G401.6 (cell line): ENCODE measurements around the gene MRPL43.
"Not testable (repeated sequence)": the region's sequence is repeated elsewhere in the genome, so short reads cannot be mapped to it uniquely, and the experiment has no call there.

Experiments
- FAIRE-seq: peaks from 2 replicates; lab custom pipeline; 2012; peaks lifted over from hg19 to GRCh38; lab: Jason Lieb, UNC

MRPL43 gene

DNA sequence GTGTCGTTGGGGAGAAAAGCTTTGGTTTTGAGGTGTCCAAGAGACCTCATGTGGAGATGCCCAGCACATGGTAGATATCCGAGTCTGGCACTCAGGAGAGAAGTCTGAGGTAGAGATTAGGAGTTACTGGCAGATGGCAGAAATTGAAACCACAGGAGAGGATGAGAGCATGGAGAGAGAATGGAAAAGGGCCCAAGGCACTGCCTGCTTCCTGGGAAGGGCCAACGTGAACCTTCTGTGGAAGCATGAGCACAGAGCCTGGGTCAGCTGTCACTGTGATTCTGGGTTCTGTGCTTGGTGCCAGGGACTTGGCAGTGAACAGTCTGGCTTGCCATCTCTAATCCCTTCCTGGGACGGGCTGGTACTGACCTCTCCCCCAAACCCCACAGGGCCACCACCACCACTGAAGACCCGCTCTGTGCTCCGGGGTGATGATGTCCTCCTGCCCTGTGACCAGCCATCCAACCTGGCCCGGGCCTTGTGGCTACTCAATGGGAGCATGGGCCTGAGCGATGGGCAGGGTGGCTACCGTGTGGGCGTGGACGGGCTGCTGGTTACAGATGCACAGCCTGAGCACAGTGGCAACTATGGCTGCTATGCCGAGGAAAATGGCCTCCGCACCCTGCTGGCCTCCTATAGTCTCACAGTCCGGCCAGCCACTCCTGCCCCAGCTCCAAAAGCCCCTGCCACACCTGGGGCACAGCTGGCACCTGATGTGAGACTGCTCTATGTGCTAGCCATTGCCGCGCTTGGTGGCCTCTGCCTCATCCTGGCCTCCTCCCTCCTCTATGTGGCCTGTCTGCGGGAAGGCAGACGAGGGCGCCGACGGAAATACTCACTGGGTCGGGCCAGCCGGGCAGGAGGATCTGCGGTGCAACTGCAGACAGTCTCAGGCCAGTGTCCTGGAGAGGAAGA is 4.1 kb downstream of the MRPL43 start:
- FAIRE-seq = no peak

DNA sequence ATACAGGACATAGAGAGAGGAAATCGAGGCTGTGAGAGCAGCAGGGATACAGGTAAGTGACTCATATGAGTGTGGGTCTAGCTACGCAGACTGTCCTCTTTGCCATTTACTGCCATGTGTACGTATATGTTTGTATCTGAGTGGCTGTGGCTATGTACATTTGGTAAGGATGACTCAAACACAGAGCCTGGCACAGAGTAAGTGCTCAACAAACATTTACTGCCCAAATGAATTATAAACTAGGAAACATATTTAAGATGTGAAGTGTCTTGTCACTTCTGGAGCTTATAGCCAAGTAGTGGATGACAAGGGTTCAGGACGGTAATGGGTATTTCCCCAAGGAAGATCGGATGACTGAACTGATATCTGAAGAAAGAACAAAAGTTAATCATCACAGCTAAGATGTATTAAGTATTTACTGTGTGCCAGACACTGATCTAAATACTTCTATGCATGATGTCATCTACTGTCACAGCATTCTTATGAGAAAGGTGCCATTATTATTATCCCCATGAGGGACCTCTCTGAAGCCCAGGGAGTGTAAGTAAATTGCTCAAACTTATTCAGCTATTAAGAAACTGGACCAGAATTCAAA is 6.0 kb downstream of the MRPL43 start:
- no peak for FAIRE-seq

DNA sequence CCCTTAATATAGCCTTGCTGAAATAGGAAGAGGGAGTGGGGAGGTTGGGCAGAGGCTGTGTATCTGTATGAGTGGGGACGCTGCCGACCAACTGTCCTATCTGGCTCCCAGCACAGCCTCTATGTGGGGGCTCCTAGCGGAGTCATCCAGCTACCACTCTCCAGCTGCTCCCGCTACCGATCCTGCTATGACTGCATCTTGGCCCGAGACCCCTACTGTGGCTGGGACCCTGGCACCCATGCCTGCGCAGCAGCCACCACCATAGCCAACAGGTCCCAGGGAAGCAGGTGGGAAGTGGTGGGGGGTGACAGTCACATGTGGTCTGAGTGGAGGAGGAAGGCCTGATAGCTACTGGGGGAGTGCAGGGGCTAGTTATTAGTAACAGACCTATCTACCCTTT is 6.6 kb downstream of the MRPL43 start:
- no peak for FAIRE-seq

DNA sequence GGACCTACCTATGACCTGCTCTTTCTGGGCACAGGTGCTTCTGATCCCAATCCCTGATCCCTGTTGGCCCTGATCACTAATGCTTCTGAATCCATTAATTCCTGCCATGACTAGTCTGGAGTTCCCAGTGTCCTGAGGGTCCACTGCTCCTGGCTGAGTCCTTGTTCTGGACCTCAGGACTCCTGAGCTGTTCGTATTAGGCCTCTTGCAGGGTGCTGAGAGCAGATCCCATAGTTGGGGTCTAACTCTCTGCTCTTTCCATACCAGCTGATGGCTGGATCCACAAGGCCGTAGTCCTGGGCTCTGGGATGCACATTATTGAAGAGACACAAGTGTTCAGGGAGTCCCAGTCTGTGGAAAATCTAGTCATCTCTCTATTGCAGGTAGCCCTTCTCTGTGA is 7.0 kb downstream of the MRPL43 start:
- no peak for FAIRE-seq

DNA sequence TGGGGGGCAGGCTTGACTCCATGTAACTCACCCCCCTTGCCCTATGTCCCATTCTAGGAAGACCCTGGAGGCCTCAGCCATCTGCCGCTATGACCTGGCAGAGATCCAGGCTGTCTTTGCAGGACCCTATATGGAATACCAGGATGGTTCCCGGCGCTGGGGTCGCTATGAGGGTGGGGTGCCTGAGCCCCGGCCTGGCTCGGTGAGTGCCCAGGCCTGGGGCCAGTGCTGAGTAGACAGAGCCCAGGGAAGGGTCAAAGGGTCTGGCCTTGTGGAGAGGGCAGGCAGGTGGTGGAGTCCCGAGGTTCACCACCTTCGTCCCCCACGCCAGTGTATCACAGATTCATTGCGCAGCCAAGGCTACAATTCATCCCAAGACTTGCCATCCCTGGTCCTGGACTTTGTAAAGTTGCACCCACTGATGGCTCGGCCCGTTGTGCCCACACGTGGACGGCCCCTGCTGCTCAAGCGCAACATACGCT is 7.5 kb downstream of the MRPL43 start:
- FAIRE-seq = no peak

DNA sequence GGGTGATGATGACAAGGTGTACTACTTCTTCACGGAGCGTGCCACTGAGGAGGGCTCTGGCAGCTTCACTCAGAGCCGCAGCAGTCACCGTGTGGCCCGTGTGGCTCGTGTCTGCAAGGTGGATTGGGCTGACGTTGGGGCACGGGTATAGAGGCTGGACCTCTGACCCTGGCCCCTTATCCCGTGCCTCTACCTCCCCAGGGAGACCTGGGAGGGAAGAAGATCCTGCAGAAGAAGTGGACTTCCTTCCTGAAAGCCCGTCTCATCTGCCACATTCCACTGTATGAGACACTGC is 8.4 kb downstream of the MRPL43 start:
- FAIRE-seq = no peak

DNA sequence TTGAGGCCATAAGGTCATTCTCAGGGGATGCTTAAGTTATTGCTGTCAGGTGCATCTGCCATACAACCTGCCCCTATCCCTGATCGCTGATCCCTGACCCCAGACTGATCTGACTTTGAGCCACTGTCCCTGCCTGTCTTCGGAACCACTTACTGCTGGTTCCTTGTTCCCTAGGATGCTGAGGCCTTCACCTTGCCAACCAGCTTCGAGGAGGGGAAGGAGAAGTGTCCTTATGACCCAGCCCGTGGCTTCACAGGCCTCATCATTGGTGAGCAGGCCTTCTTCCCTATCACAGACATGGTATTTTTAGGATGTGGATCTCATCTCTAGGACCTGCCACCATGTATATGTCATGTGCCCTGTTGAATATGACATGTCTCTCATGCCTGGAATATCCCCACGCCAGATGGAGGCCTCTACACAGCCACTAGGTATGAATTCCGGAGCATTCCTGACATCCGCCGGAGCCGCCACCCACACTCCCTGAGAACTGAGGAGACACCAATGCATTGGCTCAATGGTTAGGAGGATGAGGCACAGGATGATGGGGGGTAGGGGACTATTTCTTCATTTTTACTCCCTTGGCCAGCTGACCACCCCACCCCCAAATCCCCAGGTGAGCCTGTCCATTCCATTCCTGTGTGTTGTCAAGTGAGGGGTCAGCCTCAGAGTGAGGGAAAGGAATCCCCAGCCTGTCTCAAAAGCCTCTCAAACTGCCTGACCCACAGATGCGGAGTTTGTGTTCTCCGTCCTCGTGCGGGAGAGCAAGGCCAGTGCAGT is 9.0 kb downstream of the MRPL43 start:
- FAIRE-seq = no peak

DNA sequence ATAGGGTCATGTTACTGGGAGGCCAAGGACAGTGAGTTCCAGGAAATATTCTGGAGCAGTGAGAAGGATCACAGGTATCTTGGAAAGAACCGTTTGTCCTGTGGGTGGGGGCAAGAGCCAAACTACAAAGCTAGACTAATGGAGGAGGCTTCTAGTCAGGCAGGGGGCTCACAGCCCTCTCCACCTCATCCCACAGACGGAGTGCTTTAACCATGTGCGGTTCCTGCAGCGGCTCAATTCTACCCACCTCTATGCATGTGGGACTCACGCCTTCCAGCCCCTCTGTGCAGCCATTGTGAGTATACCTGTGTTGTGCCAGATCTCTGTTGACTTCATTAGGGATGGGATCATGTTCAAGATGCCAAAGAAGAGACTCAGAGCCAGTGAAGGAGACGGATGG is 9.9 kb downstream of the MRPL43 start:
- FAIRE-seq = no peak

DNA sequence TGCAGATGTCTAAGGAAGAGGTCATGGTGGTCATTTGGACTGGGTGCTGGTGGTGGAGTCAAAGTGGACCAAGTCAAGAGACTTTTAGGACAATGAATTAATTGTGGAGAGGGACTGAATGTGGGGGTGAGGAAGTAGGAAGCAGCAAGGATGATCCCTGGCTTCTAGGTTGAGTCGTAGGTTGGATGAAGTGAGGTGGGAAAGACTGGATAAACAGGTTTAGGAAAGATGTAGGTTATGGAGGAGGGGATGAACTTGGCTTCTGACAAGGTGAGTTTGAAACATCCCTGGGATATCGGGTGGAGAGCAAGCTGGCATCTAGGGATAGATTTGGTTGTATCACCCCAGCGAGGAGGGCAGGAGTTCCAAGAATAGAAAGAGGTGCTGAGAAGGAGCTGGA is 10.4 kb downstream of the MRPL43 start:
- FAIRE-seq = no peak

DNA sequence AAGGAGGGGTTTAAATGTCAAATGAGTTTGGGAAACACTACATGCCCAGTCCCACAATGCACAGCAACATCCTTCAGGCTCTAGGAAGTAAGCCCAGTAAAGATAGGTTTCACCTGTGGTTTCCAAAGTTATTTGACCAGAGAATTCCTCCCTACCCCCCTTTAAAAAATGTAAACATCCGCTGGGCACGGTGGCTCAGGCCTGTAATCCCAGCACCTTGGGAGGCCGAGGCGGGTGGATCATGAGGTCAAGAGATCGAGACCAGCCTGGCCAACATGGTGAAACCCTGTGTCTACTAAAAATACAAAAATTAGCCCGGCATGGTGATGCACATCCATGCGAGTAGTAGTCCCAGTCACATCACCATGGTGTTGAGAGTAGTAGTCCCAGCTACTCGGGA is 11.9 kb downstream of the MRPL43 start:
- FAIRE-seq = not testable (repeated sequence)

DNA sequence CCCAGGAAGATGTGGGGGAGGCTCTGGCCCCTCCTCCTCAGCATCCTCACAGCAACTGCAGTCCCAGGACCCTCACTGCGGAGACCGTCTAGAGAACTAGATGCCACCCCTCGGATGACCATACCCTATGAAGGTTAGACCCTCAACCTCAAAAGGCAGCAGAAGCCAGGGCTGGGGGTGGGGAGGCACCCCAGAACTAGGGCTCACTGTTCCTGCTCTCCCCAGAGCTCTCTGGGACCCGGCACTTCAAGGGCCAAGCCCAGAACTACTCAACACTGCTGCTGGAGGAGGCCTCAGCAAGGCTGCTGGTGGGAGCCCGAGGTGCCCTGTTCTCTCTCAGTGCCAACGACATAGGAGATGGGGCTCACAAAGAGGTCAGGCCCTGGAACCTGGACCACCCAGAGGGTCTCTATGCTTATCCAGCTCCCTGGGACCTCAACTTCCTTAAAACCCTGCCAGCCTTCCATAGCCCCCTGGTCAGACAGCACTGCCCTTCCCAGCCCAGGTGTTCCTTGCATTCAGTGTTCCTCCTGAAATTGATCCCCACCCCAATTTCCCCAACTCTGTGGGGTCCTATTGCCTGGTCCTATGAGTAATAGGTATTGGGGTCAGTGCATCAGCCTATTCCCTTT is 14.3 kb downstream of the MRPL43 start:
- FAIRE-seq = no peak

DNA sequence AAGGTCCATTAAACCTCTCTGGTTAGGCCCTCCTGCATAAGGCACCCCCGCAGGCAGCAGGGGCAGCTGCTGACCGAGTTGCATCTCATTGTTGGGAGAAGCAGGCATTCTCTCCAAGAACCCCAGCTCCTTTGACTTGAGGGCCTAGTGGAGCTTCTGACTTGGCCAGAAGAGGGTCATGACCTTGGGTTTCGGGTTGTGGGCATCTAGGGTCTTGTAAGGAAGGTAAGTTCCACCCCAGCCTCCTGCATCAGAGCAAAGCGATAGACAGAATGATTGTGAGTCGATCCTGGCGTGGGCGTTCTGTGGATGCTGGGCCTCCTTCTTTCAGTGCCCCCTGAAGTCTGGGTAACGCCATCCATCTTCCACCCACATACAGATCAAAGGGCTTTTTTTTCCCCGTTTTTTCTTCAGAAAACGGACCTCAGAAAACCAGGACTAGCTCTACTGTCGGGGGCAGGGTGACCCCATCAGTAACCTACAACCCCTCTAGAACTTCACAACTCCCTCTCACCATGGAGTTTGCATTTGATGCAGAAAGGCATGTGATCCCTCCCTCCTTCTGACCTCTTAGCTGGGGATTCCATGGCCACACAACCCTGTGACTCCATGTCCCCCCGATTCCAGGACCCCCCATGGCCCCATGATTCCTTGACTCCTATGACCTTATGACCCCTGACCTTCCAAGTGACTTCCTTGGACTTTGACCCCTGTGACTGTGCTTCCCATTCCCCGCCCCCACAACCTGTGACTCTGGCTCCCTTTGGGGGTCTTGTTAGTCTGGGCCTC is 15.0 kb downstream of the MRPL43 start:
- FAIRE-seq = no peak

DNA sequence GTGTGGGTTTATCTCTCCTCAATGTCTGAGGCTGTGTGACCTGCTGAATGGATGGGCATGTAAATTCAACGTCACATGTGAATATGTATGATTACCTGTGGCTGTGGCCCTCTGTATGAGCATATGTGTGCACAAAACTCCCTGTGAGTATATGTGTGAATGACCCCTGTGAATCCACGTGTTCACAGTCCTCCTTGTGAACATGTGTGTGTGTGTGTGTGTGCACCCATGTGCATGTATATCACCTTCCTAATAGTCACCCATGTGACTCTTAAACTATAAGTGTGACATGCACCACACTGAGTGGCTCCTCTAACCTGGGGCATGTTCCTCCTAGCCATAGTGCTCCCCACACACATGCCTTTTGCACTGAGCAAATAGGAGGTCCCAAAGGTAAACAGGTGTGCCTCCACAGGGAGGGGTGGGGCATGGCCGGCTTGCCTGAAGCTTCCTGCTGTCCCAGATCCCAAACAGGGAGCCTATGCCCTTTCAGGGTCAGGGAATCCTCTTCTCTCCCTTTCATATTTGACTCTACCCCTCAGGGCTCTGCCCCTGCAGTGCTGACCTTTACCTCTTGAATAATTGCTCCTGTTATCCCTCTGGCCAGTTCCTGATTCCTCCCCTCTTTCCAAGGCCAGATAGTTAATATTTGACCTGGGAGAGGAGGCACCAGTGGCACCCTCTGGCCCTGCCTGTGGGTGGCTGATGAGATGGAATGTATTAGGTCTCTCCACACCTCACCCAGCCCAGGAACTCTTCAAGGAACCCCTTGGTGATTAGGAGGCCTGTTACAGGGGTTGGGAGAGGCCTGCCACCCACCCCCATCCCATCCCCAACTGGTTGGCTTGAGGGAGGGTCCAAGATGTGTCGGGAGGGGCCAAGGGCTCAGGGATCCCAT is 16.1 kb downstream of the MRPL43 start:
- FAIRE-seq = no peak

DNA sequence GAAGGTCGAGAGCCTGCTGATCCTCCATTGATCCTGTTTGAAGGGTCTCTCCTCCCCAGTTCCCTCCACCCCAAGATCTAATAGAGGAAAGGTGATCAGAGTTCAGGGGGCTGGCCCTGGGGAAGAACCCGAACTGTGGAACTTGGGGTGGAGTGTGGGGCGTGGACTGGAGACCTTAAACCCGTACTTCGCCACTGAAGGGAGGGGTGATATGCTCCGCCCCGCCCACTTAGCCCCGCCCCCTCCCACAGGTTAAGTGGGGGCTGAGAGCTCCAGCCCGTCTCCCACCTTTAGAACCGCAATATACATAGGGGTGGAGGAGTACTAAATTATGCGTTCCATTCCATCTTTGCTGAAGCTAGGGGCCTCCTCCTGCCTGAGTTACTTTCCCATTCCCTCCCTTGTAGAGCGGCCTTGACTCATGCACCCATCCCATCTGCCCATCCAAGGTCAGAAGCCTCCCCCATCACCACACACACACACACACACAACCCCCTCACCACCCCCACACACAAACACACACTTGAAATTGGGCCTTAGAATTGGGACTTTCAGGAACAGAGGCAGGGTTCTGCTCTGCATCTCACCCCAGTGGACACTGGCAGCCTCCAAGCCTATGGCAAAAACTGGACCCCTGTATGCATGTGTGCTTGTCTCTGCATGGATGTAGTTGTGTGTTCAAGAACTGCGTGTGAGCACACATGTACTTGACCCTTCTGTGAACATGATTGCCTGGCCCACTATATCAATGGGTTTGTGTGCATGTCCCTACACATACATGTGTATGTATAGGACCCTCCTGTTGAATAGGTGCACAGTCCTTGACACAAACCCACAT is 17.0 kb downstream of the MRPL43 start:
- FAIRE-seq = no peak

DNA sequence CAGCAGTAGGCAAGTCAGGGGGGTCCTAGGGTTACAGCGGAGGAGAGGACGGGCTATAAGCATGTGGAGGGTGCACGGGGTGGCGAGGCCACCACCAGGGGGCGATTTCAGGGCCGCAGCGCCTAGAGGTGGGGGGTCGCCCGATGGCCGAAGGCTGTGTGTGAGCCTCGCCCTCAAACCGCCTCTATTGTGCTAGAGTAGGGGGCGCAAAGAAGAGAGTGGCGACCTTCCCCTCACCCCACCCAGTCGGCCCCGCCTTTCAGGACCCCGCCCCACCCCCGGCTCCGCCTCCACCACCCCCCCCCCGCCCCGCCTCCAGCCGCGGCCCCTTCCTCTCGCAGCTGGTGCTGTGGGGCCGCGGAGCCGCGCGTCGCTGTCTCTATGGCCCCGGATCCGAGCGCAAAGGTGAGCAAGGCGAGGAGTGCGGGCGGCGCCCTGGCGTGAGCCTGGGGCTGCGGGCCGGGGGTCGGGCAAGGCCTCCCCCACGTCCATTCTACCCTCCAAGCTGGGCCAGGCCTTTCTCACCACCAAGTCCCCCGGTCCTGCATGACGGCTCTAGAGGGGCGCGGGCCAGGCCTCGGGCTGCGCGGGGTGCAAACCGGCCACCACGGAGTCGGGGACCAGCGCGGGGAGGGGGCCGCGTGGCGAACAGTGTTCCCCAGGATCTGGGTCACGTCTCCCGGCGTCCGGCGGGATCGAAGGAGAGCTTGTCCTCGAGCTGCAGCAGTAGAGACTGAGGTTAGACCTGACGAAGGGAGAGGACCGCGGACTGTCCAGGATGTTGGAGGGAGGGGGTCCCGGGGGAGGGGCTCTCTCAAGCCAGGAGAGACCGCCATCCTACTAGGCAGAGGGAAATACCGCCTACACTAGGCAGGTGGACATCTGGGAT is 17.9 kb downstream of the MRPL43 start, which contains the start of gene SEMA4G:
TSS of gene SEMA4G (plus strand) at position 318 of the 889 bp plus-strand sequence. CDS start 3,409 bp downstream, outside the sequence.
- no peak for FAIRE-seq

DNA sequence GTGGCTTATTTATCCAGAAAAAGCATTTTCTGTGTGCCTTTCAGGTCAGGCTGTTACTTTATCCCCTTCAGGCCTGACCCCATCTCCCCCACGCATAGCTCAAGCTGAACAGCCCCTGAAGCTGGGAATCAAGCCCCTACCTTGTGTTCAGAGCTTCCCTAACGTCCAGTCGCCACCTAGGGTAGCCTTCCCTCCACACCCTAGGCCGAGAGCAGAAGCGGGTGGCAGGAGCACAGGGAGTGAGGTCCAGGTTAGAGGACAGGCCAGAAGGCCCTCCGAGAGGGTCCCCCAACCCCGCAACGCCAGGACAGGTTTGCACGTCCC is 18.5 kb downstream of the MRPL43 start:
- no peak for FAIRE-seq

DNA sequence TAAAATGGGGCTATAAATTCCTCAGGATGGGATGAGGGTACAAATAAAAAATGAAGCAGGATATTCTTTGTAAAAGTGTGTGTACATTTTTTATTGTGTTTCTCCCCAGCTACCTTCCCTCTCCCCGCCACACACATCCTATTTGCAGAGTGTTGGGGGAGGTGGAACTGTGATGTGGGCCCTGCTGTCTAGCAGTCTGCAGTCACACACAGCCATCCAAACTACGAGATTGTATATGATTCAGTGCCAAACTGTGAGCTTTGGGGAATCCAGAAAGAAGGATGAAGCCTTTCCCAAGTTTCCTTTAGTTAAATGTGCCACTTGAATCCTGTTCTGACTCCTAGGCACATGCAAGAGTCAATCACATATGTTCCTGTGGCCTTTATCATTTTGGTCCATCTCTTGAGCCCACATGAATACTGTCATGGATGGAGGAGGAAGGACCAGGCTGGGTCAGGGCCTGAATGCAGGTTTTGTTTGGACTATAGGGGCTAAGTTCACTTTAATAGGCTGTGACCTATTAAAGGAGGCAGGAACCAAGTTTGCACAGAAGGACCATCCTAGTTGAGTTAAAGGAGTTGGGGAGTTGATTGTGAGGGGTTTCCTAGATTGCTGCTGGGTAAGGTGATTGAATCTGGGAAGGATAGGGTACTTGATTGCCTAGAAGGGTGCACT is 19.1 kb downstream of the MRPL43 start:
- FAIRE-seq = no peak

DNA sequence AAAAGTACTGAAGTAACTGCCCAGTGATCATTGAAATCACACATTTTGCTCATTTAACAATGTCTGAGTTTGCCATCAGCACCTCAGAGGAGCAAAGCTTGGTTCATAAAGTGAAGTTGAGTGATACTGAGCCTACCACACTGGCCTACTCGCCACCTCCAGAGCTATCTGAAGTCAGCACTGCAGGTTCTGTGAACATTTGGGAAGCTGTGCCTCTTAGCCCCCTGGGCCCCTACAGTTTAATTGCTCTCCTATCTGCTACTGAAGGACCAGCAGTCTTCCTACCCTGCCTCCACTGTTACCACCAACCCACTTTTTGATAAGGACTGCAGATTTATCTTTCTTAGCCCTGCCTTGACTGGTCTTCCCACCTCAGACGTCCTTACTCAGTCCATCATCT is 20.0 kb downstream of the MRPL43 start:
- no peak for FAIRE-seq
